ENCODE measurements around the gene CA11.
"Not testable (repeated sequence)": the region's sequence is repeated elsewhere in the genome, so short reads cannot be mapped to it uniquely, and the experiment has no call there.

The CA11 gene

GRCh38 chr19:48668761-48669160, 22.8 kb upstream of the CA11 start:
- DNase-seq, result no peak

GRCh38 chr19:48668332-48668731, 22.3 kb upstream of the CA11 start:
- DNase-seq, result no peak

- DNase-seq, result no peak
These were observed 19.8 kb upstream of the CA11 start for GRCh38 chr19:48665786-48666185.

GRCh38 chr19:48664476-48664875, 18.5 kb upstream of the CA11 start:
- no peak for DNase-seq

GRCh38 chr19:48663667-48664066, 17.7 kb upstream of the CA11 start:
- no peak for DNase-seq

GRCh38 chr19:48661711-48662090, 15.7 kb upstream of the CA11 start:
- no peak for DNase-seq

GRCh38 chr19:48660852-48661710, 15.1 kb upstream of the CA11 start:
- peak; percentile 53 to 76 for DNase-seq

GRCh38 chr19:48659768-48660167, 13.8 kb upstream of the CA11 start:
- no peak for DNase-seq

GRCh38 chr19:48658483-48658882, 12.5 kb upstream of the CA11 start:
- DNase-seq, result no peak

GRCh38 chr19:48657828-48658227, 11.8 kb upstream of the CA11 start:
- DNase-seq, result not testable (repeated sequence)

GRCh38 chr19:48656840-48657474, 11.0 kb upstream of the CA11 start:
- DNase-seq, result no peak

GRCh38 chr19:48654299-48655059, 8.5 kb upstream of the CA11 start:
- no peak for DNase-seq

- no peak for DNase-seq
These were observed 5.7 kb upstream of the CA11 start for GRCh38 chr19:48651683-48652048.

GRCh38 chr19:48650974-48651682, 5.1 kb upstream of the CA11 start:
- DNase-seq, result no peak

GRCh38 chr19:48648134-48648533, 2.1 kb upstream of the CA11 start:
- DNase-seq, result no peak

- no peak for DNase-seq
These were observed 782 bp upstream of the CA11 start for GRCh38 chr19:48646722-48647216.

- DNase-seq, result no peak
These were observed 377 bp downstream of the CA11 start for GRCh38 chr19:48645620-48646000.

- DNase-seq, result peak; percentile 70 to 87
These were observed 958 bp downstream of the CA11 start for GRCh38 chr19:48644839-48645619.

GRCh38 chr19:48644355-48644754, 1.6 kb downstream of the CA11 start:
- DNase-seq, result peak in 1 of 2 donors; percentile 61

- DNase-seq, result no peak
These were observed 3.1 kb downstream of the CA11 start for GRCh38 chr19:48642862-48643261.

GRCh38 chr19:48641850-48642249, 4.1 kb downstream of the CA11 start:
- DNase-seq, result no peak
